ENCODE results near the gene STX7.
A peak's percentile ranks its signal among the peaks of the same experiment; 100 is the strongest.

Gene STX7

DNA sequence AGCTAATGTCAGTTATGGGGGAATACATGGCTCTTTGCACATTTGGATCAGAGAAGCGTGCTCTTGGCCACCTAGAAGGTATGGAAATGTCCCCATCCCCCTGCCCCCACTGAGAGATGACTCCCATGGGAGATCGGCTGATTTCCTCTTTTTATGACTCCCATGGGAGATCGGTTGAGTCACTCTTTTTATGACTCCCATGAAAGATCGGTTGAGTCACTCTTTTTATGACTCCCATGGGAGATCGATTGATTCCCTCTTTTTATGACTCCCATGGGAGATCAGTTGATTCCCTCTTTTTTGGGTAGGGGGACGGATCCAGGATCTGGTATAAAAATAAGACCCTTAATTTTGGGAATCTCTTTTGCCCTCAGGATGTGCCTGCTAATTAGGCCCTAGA, 14.9 kb upstream of the STX7 start (continued):
- TF ChIP-seq ZIC2 (tag by site-specific recombination; IDR thresholded peaks at IDR 0.05) (no peak; the same call in 1 of the 2 replicates), ZSCAN18 (tag by site-specific recombination; IDR thresholded peaks at IDR 0.05) (no peak), ZNF610 (tag by site-specific recombination; IDR thresholded peaks at IDR 0.05; ENCODE audit: borderline replicate concordance) (0 out of 2 replicates have a peak, but pooled peaks have one; percentile 43), EGR2 (tag by site-specific recombination; IDR thresholded peaks at IDR 0.05; ENCODE audit: low read depth) (no peak), ZSCAN16 (tag by site-specific recombination; IDR thresholded peaks at IDR 0.05) (no peak), ZNF112 (tag by site-specific recombination; IDR thresholded peaks at IDR 0.05) (no peak)
- TF ChIP-seq, protein P1, sequence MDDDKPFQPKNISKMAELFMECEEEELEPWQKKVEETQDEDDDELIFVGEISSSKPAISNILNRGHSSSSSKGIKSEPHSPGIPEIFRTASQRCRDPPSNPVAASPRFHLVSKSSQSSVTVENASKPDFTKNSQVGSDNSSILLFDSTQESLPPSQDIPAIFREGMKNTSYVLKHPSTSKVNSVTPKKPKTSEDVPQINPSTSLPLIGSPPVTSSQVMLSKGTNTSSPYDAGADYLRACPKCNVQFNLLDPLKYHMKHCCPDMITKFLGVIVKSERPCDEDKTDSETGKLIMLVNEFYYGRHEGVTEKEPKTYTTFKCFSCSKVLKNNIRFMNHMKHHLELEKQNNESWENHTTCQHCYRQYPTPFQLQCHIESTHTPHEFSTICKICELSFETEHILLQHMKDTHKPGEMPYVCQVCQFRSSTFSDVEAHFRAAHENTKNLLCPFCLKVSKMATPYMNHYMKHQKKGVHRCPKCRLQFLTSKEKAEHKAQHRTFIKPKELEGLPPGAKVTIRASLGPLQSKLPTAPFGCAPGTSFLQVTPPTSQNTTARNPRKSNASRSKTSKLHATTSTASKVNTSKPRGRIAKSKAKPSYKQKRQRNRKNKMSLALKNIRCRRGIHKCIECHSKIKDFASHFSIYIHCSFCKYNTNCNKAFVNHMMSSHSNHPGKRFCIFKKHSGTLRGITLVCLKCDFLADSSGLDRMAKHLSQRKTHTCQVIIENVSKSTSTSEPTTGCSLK (tag by site-specific recombination; IDR thresholded peaks at IDR 0.05): no peak

DNA sequence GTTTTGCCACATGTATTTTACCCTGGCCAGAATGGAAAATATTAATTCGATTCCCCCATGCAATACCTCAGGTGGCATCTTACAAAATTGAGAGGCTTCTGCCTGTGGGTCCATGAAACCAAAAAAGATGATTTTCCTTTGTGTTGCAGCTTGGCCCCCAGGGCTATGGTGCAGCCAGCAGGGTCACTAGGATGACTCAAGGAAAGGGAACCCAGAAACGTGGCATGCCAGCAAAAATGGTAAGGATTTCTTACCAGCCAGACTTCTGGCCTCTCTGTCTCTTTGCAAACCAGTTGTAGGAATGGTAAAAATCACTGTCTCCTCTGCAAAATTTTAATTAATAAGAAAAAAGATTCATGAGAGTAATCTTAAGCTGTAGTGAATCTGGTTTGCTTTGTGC, 13.5 kb upstream of the STX7 start:
- ChIA-PET CTCF (interaction anchor here (0.6 to 2.0 kb wide), 7 partner anchors 9 to 576 kb away, joined by 3 to 15 read pairs (median 5); partner anchors contain the start of gene STX7), POLR2A (no interaction called here)
- Histone ChIP-seq H3K36me3 (ENCODE audit: control insufficient read depth in 2 of 2, insufficient read depth in 1 of 2, low read length in 2 of 2) (no peaks in the 10 kb centered on the region), H3K27ac (ENCODE audit: extremely low read depth, low read depth, low read length) (no peak overlapping the region), H3K4me3 (ENCODE audit: low read depth, low read length) (no peak overlapping the region), H3K9me3 (ENCODE audit: control insufficient read depth, insufficient read depth, low read depth, low read length) (no peaks in the 10 kb centered on the region), H3K4me1 (ENCODE audit: control insufficient read depth, insufficient read depth, low read length) (peaks cover 5% of the 10 kb centered on the region; the same call in 1 of the 2 replicates)
- TF ChIP-seq RBAK (tag by site-specific recombination; IDR thresholded peaks at IDR 0.05): no peak
- TF ChIP-seq ZNF501 (tag by site-specific recombination; IDR thresholded peaks at IDR 0.05): no peak
- TF ChIP-seq, protein P2, sequence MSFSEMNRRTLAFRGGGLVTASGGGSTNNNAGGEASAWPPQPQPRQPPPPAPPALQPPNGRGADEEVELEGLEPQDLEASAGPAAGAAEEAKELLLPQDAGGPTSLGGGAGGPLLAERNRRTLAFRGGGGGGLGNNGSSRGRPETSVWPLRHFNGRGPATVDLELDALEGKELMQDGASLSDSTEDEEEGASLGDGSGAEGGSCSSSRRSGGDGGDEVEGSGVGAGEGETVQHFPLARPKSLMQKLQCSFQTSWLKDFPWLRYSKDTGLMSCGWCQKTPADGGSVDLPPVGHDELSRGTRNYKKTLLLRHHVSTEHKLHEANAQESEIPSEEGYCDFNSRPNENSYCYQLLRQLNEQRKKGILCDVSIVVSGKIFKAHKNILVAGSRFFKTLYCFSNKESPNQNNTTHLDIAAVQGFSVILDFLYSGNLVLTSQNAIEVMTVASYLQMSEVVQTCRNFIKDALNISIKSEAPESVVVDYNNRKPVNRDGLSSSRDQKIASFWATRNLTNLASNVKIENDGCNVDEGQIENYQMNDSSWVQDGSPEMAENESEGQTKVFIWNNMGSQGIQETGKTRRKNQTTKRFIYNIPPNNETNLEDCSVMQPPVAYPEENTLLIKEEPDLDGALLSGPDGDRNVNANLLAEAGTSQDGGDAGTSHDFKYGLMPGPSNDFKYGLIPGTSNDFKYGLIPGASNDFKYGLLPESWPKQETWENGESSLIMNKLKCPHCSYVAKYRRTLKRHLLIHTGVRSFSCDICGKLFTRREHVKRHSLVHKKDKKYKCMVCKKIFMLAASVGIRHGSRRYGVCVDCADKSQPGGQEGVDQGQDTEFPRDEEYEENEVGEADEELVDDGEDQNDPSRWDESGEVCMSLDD (tag by site-specific recombination; IDR thresholded peaks at IDR 0.05): no peak
- TF ChIP-seq KLF1 (tag by site-specific recombination; IDR thresholded peaks at IDR 0.05): no peak
- TF ChIP-seq ZNF544 (tag by site-specific recombination; IDR thresholded peaks at IDR 0.05): no peak
- no peak for TF ChIP-seq ZNF677 (tag by site-specific recombination; IDR thresholded peaks at IDR 0.05)

DNA sequence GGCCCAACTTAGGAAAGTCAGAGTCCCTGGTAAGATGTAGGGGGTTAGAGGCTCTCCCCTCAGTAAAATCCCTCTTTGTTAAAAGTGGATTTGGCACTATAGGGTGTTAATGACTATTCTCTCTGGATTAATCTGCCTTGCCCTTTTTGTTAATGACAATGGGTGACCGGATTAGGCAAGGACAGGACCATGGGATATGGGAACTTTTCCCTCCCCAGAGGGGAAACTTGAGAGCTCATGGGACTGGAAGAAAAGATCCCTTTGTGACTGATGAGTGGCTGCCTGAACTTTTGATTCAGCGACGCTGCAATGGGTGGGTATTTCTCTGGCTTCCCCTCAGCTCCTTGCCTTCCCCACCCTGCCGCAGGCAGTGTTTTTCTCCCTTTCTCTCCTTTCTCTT, 12.9 kb upstream of the STX7 start:
- H3K4me1 ChIP-seq (ENCODE audit: control insufficient read depth, insufficient read depth, low read length): peaks cover 5% of the 10 kb centered on the region; the same call in 1 of the 2 replicates
- H3K27ac ChIP-seq (ENCODE audit: extremely low read depth, low read depth, low read length): no peak overlapping the region
- no peak overlapping the region for H3K4me3 ChIP-seq (ENCODE audit: low read depth, low read length)
- no peak for TF ChIP-seq ZNF777 (tag by site-specific recombination; IDR thresholded peaks at IDR 0.05; ENCODE audit: borderline replicate concordance)
- TF ChIP-seq ZNF610 (tag by site-specific recombination; IDR thresholded peaks at IDR 0.05; ENCODE audit: borderline replicate concordance): no peak
- TF ChIP-seq ZNF350 (tag by site-specific recombination; IDR thresholded peaks at IDR 0.05): no peak
- TF ChIP-seq AEBP2 (tag by site-specific recombination; IDR thresholded peaks at IDR 0.05; ENCODE audit: borderline replicate concordance): no peak
- no peak for TF ChIP-seq ZNF416 (tag by site-specific recombination; IDR thresholded peaks at IDR 0.05)
- no peak for TF ChIP-seq ZNF157 (tag by site-specific recombination; IDR thresholded peaks at IDR 0.05)
- TF ChIP-seq YY2 (tag by site-specific recombination; IDR thresholded peaks at IDR 0.05): no peak
- TF ChIP-seq SP7 (tag by site-specific recombination; IDR thresholded peaks at IDR 0.05): no peak
- TF ChIP-seq ZNF391 (tag by site-specific recombination; IDR thresholded peaks at IDR 0.05; ENCODE audit: borderline replicate concordance, low read depth): no peak
- TF ChIP-seq ZFP37 (tag by site-specific recombination; IDR thresholded peaks at IDR 0.05): no peak
- no peak for TF ChIP-seq ZNF776 (tag by site-specific recombination; IDR thresholded peaks at IDR 0.05; ENCODE audit: borderline replicate concordance)
- H3K9me3 ChIP-seq (ENCODE audit: control insufficient read depth, insufficient read depth, low read depth, low read length): no peaks in the 10 kb centered on the region
- POLR2A ChIA-PET: no interaction called here
- H3K36me3 ChIP-seq (ENCODE audit: control insufficient read depth in 2 of 2, insufficient read depth in 1 of 2, low read length in 2 of 2): no peaks in the 10 kb centered on the region
- CTCF ChIA-PET: interaction anchor here (1.0 to 2.0 kb wide), 2 partner anchors 42 to 246 kb away, joined by 5 to 15 read pairs; no protein-coding TSS in a partner anchor
